ENCODE results near the gene TRIM45.
"Not testable (repeated sequence)": the region's sequence is repeated elsewhere in the genome, so short reads cannot be mapped to it uniquely, and the experiment has no call there.

TRIM45 gene, protein sequence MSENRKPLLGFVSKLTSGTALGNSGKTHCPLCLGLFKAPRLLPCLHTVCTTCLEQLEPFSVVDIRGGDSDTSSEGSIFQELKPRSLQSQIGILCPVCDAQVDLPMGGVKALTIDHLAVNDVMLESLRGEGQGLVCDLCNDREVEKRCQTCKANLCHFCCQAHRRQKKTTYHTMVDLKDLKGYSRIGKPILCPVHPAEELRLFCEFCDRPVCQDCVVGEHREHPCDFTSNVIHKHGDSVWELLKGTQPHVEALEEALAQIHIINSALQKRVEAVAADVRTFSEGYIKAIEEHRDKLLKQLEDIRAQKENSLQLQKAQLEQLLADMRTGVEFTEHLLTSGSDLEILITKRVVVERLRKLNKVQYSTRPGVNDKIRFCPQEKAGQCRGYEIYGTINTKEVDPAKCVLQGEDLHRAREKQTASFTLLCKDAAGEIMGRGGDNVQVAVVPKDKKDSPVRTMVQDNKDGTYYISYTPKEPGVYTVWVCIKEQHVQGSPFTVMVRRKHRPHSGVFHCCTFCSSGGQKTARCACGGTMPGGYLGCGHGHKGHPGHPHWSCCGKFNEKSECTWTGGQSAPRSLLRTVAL

DNA sequence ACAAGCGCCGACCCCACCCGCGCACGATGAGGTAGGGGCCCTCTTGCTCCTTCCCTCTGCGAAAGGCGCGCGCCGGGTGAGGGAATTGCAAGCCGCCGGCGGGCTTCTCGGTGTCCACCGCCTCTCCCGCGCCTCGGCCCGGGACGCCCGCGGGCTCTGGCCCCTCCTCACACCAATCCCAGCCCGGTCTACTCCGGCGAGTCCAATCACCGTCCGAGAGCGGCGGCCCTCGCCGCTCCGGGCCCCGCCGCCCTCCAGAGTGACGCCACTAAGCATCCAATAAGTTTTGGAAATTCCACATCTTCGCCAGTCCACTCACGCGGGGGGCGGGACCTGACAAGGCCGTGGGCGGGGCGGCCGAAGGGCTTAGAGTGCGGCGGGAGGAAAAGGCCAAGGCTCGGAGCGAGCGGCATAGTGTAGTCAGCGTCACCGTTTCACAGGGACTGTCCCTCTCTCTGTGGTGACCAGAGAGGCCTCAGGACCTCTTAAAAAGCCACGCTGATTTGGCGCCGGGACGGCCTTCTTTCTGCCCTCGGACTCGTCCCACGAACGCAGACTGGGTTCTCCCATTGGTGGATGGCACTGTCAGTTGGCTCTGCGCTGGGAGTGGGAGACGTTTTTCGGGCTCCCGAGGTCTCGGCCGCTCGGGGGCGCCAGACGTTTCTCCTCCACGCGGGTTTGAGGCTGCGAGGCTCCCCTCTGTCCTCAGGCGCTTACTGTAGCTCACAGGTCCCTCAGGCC, at the start of gene TRIM45:
TRIM45 (minus strand) TSS at position 161 of the 741 bp plus-strand sequence. CDS start 548 bp downstream, outside the sequence.
- peak; percentile 88 for DNase-seq

DNA sequence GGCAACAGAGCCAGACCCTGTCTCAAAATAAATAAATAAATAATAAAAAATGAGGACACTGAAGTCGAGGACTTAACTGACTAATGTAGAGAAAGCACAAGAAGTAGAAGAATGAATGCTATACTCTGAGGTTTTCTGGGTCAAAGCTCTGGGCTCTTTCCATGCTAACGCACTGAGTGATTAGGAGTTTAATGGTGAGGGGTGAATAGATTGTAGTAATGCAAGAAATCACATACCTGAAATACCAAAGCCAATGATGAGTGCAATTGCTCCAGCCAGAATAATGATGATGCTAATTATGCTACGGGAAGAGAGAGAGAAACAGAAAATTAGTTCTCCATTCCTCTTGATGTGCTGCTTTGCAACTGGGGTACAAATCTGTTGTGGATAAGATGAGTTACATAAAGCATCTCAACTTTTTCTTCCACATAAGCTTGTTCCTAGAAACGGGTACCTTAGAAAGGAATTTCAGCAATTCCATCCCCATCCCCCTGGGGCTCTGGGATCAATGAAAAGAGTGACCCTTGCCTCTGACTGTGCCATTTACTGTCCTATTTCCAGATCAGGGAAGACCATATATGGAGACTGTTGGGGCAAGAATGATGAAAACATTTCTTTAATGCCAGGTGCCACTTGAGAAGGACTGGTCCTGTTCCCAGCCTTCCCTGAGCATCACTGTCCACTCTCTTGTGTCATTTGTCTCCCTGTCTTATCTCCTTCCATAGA, 48.5 kb upstream of the TRIM45 start:
- DNase-seq, result no peak

DNA sequence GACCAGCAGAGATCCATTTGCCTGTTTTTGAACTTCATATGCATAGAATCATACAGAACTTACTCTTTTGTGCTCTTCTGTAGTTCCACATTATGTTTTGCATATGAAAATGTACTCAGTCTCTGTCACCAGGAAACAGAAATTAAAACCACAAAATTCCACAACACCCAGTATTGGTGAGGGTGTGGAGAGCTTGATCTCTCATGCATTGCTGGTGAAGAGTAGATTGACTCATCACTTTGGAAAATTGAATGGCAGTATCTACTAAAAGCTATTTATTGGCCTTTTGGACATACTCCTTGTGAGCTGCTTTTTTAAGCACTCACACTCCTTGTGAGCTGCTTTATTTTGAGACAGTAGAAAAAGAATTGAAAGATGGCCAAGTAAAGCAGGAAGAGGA, 45.9 kb upstream of the TRIM45 start:
- no peak for DNase-seq

DNA sequence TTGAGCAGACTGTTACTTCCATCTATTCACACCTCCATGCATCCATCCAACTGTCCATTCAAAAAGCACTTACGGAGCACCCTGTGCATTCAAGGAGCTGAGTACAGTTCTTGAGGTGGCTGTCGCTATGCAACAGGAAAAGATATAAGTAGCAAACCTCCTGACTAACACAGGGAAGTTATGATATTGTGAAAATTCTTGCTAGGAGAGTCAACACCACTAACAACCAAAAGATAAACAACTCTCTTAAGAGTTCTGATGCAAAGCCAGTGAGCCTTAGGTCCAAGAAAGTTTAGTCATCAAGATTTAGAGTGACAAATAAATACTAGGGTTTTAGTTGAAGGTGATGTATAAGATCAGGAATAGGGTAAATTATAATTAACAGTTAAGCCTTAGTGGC, 44.5 kb upstream of the TRIM45 start:
- no peak for DNase-seq

DNA sequence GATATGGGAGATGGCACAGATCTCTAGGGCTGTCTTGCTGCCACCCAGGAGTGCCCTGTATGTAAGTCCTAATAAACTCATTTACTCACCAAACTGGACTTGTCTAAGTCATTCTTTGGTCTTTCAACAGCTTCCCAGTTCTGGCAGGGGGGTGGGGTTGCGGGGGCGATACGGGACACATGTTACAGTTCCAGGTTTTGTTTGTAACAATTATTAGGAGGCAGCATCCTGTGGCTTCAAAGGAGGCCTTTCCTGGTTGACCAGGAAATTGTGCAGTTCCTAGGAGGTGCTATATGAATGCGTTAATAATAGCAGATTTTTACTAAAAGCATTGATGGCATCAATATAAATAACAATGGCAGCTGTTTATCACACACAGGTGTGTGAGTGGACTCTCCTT, 42.7 kb upstream of the TRIM45 start:
- no peak for DNase-seq

DNA sequence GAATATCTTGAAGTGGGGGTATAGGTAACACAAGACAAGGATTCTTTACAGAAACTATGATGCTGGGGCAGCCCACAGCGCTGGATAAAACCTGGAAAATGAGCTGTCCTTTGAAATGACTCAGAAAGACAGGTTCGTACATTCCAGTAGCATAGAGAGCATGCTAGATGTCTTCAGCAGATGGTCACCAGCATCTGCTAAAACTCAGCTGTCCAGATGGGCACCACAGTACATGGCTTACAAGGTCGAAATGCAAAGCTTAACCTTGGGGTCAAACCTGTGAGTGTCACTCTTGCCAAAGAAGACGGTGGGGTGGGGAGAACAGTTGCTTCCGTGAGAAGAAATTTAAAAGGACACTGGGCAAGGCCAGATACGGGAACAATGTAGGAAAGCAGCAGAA, 41.3 kb upstream of the TRIM45 start:
- no peak for DNase-seq

DNA sequence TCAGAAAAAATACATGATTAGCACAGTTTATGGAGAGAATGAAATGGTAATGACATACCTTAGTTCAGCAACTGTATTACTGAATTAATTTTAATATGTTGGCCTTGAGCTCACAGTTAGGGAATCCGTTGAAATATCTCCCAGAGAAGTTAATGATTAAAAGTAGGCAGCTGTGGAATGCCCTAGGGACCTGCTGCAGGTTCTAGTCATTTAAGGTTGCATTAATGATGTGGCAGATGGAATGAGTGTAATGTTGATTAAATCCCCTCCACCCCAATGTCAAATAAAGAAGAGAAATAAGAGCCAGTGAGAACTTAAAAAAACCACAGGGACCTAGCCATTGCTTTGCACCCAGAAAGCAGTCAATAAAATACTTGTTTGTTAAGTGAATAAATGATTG, 40.3 kb upstream of the TRIM45 start:
- DNase-seq, result no peak

DNA sequence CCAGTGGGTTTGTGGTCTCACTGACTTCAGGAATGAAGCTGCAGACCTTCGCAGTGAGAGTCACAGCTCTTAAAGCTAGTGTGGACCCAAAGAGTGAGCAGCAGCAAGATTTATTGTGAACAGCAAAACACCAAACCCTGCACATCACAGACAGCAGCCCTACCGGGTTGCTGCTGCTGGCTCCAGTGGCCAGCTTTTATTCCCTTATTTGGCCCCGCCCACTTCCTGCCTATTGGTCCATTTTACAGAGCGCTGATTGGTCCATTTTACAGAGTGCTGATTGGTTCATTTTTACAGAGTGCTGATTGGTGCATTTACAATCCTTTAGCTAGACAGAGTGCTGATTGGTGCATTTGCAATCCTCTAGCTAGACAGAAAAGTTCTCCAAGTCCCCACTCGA, 29.8 kb upstream of the TRIM45 start:
- not testable (repeated sequence) for DNase-seq

DNA sequence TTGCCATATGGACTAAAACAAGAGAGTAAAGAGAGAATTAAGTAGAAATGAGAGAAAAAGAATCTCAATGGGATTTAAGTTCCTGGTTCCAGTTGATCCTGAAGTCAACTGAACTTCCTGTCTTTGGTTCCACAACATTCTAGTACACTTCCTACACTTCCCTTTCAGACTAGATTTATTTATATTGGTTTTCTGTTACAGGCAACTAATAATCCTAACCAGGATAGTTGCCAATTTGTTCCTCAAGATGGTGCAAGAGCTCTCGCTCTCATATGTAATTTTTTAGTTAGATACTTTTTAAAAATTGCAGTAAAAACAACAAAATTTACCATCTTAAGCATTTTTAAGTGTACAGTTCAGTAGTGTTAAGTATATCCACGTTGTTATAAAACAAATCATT, 28.8 kb upstream of the TRIM45 start:
- DNase-seq, result no peak

DNA sequence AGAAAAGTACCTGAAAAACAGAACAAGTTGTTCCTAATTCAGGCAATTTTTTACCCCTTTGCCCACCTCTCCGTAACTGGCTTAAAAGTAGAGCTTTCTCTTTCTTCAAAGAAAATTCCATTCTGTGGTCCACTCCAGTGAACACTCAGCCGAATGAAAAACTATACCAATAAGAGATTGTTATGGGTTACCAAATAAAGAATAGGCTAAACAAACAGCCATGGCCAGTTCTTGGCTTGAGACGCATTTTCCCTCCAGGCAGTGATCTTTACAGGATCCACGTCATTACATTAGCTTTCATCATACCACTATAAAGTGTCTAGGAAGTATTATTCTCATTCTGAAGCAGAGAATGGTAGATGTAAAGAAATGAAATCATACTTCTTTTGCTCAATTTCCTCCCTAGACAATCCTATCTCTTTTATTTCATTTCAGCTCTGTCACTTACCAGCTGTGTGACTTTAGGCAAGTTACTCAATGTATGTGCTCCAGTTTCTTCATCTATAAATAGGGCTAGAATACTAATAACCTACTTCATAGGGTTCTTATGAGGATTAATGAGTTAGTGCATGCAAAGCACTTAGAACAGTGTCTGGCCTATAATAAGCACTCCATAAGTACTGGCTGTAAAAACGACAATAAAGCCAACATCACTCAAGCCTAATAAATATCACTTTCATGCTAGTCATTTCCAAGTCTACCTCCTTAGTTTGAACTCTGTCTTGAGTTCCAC, 26.5 kb upstream of the TRIM45 start:
- DNase-seq, result peak; percentile 81

DNA sequence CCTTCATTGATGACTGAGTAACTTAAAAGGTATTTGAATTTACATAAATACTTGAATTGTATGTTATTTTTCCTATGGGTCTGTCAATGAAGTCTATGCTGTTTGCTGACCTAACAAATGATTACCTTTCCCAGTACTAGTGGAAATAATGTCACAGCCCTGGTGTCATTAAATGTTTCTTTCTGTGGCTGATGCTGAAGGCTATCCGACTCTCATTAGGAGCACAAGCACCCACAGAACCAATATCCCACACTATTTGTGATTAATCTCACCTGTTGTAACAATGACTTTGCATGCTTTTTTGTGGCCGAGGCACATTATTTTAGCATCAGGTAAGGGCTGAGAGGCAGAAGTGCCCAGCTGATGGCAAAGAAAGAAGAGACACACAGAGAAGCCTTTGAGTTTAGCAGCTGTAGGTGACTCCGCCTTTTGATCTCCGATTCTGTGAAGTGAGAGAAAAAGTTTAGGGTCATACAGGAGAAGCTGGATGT, 25.8 kb upstream of the TRIM45 start:
- DNase-seq, result no peak

DNA sequence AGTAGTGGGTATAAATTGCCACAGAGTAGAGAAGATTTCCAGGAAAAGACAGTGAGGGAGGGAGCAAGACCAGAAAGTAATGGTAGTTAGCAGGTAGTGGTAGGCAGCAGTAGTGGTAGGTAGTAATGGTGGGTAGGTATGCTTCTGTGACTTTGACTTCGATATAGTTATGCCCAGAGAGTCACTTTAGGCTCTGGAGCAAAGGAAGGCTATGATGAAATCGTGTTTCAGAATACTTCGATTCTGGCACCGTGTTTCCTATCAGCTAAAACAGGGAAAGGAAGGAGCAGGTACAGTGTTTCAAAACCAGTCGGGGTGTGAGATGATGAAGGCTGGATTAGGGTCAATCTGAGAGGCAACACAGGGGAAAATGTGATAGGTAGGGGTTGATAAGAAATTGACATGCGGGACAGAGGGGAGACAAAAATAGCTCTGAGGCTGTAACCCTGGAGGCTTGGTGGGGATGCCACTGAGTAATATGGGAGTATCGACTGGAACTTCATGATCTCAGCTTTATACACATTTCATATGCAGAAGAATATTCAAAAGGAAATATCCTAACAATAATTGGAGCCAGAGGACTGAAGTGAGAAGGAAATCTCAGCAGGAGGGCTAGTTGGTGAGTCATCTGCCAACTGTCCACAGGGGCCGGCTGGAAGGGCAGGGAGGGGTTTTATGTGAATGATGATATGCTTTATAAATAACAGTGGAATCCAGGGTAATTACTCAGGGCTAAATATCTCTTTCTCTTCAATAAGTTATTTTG, 25.2 kb upstream of the TRIM45 start:
- no peak for DNase-seq

DNA sequence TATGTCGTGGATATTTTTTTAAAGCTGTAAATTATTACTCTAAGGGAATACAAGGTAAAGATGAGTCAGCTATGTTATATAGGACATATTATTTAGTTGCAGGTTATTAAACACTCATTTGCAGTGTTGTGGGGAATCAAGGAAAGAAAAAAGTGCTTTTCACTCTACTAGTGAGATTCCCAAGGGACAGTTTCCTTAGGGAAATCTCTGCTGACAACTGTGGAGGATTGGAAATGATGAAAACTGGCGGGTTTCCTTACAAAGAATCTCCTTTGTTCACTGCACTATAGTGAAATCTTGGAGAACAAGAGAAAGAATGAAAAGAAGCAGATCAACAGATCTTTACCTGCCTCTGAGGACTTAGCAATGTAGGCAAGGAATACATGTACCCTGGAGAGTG, 24.5 kb upstream of the TRIM45 start:
- DNase-seq, result no peak

DNA sequence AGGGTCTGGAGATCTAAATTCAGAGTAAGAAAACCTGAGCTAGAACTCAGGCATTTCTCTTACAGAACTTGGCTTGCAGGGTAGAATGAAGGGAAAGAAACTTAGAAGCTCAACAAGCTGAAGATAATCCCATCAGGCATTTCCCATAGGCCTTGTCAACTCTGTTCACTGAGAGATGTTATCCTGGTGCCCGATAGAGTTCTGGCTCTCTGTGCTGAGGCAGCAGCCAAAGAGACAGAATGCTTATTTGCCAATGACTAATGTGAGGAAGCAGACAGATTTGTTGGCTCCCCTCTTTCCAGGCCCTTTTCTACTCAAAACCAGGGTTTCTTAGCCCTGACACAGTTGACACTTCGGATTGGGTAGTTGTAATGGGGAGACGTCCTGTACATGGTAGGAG, 22.3 kb upstream of the TRIM45 start:
- no peak for DNase-seq

DNA sequence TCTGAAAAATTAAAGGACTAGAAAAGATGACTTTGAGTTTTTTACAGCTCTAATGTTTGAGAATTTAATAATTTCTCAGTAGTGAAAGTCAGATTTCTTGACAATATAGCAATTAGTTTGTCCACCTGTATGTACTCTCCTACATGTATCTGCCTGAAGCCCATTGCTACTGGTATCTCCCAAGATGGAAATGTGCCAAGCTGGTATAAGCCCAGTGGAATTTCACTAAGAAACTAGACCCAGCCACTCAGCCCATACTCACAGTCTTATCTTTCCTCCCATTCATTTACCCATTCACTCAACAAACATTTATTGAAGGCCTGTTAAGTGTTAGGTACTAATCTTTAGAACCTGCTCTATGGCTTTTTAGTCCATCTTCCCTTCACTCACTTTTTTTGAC, 21.6 kb upstream of the TRIM45 start:
- no peak for DNase-seq

DNA sequence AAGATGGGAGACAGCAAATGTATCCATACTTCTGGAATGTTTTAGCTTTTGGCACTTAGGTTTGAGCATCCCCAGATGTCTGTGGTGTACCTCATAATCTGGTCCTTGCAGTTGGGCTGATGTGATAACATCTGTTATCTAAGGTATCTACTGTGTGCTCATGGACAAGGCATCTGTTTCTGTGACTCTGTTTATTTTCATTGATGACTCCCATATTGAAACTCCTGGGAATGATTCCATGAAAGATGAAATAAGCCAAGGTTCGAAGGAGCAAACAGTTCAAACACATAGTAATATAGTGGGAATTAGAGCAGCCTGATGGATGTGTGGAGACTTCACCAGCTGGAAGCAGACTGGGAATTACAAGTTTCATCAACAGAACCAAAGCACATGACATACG, 20.7 kb upstream of the TRIM45 start:
- DNase-seq, result no peak

DNA sequence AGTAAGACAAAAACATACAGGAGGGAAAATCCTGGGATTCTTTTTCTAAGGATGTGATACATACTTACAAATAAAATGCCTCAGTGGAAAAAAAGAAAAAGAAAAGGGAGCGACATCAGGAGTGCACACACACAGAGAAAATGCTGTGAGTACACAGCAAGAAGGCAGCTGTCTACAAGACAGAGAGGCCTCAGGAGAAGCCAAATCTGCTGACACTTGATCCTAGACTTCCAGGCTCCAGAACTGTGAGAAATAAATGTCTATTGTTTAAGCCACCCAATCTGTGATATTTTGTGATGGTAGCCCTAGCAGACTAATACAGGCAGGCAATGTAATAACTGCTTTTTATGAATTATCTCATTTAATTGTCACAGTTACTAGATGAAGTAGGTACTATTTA, 17.0 kb upstream of the TRIM45 start:
- no peak for DNase-seq

DNA sequence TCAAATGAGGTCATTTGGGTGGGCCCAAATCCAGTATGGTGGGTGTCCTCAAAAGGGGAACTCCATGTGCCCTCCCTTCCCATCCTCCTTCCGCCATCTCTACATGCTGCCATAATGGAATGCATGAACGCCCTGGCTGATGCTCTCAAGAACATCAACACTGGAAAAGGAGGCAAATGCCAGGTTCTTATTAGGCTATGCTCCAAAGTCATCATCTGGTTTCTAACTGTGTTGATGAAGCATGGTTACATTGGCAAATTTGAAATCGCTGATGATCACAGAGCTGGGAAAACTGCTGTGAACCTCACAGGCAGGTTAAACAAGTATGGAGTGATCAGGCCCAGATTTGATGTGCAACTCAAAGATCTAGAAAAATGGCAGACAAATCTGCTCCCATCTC, 16.6 kb upstream of the TRIM45 start:
- no peak for DNase-seq

DNA sequence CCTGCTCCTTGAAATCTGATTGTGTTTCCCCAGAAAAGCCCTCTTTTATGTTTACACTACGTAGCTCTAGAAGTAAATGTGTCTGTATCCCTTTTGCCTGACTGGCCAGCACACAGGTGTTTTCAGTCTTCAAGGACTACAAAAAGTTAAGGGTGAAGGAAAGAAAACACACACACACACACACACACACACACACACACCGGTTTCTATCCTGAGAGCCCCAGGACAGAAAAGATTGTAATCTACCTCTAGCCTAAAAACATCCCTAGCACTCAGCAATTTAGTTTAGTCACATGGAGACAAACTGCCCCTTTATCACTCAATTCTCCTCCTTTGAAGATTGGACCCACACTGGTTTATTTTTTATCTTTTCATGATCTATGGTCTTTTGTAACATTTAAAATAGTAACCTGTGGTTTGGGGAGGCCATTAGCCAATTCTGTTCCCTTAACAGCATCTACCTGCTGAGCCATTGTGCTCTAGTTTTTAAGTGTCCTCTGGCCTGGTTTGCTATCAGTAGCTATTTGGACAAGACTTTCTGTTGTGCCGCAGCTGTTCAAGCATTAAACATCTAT, 15.8 kb upstream of the TRIM45 start:
- no peak for DNase-seq

DNA sequence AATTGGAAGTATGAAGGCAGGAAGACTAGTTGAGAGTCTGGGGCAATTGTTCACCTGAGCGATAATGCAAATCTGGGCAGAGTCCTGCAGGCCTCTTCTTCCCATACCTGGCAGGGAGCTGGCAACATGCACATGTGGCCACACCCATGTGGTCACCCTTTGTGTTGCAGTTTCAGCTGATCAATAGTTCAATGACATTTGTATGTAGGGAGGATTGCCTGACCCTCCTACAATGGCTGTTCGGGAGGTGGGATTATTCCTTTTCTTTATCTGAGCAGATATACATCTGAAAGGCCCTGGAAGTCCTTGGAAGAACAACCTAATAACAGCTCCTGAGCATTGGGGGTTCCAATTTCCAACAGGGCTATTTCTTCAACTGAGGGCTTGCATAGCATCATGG, 15.2 kb upstream of the TRIM45 start:
- DNase-seq, result no peak

DNA sequence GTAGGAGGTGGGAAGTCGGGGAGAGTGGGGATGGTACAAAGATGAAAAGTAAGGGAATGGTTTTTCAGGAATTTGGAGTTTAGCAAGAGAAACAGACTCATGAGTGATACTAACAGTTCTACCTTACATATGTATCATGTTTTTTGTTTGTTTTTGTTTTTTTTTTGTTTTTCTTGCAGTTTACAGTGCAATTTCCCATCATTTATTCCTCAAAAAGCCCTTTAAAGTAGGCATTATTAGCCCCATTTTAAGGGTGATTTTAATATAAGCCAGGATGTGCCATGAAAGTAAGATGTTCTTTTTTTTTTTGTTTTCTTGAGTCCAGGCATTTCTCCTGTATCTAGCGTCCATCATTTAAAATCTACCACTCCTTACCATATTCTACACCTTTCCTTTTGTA, 13.8 kb upstream of the TRIM45 start:
- no peak for DNase-seq

Data from NCI-H1105 treated with DMSO at 0.1 percent for 48 hours (cell line).